ENCODE measurements around the gene SESTD1.

- TF ChIP-seq, protein P1, sequence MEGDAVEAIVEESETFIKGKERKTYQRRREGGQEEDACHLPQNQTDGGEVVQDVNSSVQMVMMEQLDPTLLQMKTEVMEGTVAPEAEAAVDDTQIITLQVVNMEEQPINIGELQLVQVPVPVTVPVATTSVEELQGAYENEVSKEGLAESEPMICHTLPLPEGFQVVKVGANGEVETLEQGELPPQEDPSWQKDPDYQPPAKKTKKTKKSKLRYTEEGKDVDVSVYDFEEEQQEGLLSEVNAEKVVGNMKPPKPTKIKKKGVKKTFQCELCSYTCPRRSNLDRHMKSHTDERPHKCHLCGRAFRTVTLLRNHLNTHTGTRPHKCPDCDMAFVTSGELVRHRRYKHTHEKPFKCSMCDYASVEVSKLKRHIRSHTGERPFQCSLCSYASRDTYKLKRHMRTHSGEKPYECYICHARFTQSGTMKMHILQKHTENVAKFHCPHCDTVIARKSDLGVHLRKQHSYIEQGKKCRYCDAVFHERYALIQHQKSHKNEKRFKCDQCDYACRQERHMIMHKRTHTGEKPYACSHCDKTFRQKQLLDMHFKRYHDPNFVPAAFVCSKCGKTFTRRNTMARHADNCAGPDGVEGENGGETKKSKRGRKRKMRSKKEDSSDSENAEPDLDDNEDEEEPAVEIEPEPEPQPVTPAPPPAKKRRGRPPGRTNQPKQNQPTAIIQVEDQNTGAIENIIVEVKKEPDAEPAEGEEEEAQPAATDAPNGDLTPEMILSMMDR (IDR thresholded peaks at IDR 0.05; ENCODE audit: insufficient read depth, low read length), result no peak
- TF ChIP-seq GABPA (IDR thresholded peaks at IDR 0.05; ENCODE audit: low read depth) (no peak), POLR2AphosphoS5 (IDR thresholded peaks at IDR 0.05; ENCODE audit: low read depth) (no peak), SPI1 (IDR thresholded peaks at IDR 0.05; ENCODE audit: borderline replicate concordance, low read depth) (no peak)
- TF ChIP-seq, protein P2, sequence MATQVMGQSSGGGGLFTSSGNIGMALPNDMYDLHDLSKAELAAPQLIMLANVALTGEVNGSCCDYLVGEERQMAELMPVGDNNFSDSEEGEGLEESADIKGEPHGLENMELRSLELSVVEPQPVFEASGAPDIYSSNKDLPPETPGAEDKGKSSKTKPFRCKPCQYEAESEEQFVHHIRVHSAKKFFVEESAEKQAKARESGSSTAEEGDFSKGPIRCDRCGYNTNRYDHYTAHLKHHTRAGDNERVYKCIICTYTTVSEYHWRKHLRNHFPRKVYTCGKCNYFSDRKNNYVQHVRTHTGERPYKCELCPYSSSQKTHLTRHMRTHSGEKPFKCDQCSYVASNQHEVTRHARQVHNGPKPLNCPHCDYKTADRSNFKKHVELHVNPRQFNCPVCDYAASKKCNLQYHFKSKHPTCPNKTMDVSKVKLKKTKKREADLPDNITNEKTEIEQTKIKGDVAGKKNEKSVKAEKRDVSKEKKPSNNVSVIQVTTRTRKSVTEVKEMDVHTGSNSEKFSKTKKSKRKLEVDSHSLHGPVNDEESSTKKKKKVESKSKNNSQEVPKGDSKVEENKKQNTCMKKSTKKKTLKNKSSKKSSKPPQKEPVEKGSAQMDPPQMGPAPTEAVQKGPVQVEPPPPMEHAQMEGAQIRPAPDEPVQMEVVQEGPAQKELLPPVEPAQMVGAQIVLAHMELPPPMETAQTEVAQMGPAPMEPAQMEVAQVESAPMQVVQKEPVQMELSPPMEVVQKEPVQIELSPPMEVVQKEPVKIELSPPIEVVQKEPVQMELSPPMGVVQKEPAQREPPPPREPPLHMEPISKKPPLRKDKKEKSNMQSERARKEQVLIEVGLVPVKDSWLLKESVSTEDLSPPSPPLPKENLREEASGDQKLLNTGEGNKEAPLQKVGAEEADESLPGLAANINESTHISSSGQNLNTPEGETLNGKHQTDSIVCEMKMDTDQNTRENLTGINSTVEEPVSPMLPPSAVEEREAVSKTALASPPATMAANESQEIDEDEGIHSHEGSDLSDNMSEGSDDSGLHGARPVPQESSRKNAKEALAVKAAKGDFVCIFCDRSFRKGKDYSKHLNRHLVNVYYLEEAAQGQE (IDR thresholded peaks at IDR 0.05; ENCODE audit: insufficient replicate concordance, low read depth), result no peak
These were observed 167.5 kb downstream of the SESTD1 start for GRCh38 chr2:179097131-179097530.

Measured in HL-60 (cell line).